SK-N-SH treated with all-trans-retinoic acid at 6 μM for 48 hours (cell line): ENCODE data around the gene ASIC3.
"Not testable (repeated sequence)": the region's sequence is repeated elsewhere in the genome, so short reads cannot be mapped to it uniquely, and the experiment has no call there.

Source experiments
- ARNTL ChIP-seq: fragments of 450-650 bp; formaldehyde crosslinking; IDR thresholded peaks from 2 replicates; pipeline ENCODE4 v1.5.0; 2020; ENCODE audit warnings: low read depth, mild to moderate bottlenecking, moderate library complexity, borderline replicate concordance
- CREB5 ChIP-seq: fragments of 250-450 bp; sonication (Bioruptor Pico); IDR thresholded peaks from 2 replicates; pipeline ENCODE4 v1.5.1; 2020; ENCODE audit warnings: low read depth, mild to moderate bottlenecking, moderate library complexity
- CSRNP3 ChIP-seq: fragments of 250-450 bp; sonication (Bioruptor Pico); IDR thresholded peaks from 2 replicates; pipeline ENCODE4 v1.5.1; 2021; ENCODE audit warnings: mild to moderate bottlenecking, moderate library complexity
- GLIS3 ChIP-seq: fragments of 250-450 bp; sonication (Bioruptor Pico); IDR thresholded peaks from 2 replicates; pipeline ENCODE4 v1.5.0; 2020; ENCODE audit warnings: mild to moderate bottlenecking, moderate library complexity
- OSR1 ChIP-seq: fragments of 250-450 bp; sonication (Bioruptor Pico); IDR thresholded peaks from 2 replicates; pipeline ENCODE4 v1.8.0; 2022; ENCODE audit warnings: moderate library complexity, mild to moderate bottlenecking, inconsistent platforms
- POU6F1 ChIP-seq: fragments of 250-450 bp; sonication (Bioruptor Pico); IDR thresholded peaks from 2 replicates; pipeline ENCODE4 v1.8.0; 2021; ENCODE audit warnings: low read depth, mild to moderate bottlenecking, moderate library complexity, borderline replicate concordance
- RARB ChIP-seq: fragments of 250-450 bp; sonication (Bioruptor Pico); IDR thresholded peaks from 2 replicates; pipeline ENCODE4 v1.8.0; 2021; ENCODE audit warnings: mild to moderate bottlenecking, moderate library complexity
- ZFP3 ChIP-seq: fragments of 250-450 bp; sonication (Bioruptor Pico); IDR thresholded peaks from 2 replicates; pipeline ENCODE4 v1.5.0; 2020; ENCODE audit warnings: mild to moderate bottlenecking, moderate library complexity
- ZNF565 ChIP-seq: fragments of 450-650 bp; formaldehyde crosslinking; conservative IDR thresholded peaks from 2 replicates; pipeline ENCODE4 v1.5.0; 2020; ENCODE audit warnings: low read depth, mild to moderate bottlenecking, moderate library complexity
- TF ChIP-seq, protein P1 (sequence below): fragments of 250-450 bp; sonication (Bioruptor Pico); IDR thresholded peaks from 2 replicates; pipeline ENCODE4 v1.8.0; 2020; ENCODE audit warnings: mild to moderate bottlenecking, moderate library complexity, borderline replicate concordance

DNA sequence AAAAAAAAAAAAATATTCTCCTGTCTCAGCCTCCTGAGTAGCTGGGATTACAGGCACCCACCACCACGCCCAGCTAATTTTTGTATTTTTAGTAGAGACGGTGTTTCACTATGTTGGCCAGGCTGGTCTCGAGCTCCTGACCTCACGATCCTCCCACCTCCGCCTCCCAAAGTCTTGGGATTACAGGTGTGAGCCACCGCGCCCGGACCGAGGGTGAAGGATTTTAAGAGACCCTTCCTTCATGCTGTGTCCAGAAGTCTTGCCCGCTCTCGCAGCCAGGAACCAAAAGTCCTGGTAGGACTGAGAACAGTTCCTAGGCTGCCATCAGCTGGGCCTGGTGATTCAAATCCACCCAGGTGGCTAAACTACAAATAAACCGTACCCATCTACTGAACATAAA lies 36.7 kb upstream of the ASIC3 start:
- not testable (repeated sequence) for TF ChIP-seq RARB; OSR1 (CRISPR knock-in tag); ZFP3 (CRISPR knock-in tag); CREB5 (CRISPR knock-in tag); ARNTL (CRISPR knock-in tag); CSRNP3; ZNF565; GLIS3 (CRISPR knock-in tag); POU6F1 (CRISPR knock-in tag)
- TF ChIP-seq, protein P1, sequence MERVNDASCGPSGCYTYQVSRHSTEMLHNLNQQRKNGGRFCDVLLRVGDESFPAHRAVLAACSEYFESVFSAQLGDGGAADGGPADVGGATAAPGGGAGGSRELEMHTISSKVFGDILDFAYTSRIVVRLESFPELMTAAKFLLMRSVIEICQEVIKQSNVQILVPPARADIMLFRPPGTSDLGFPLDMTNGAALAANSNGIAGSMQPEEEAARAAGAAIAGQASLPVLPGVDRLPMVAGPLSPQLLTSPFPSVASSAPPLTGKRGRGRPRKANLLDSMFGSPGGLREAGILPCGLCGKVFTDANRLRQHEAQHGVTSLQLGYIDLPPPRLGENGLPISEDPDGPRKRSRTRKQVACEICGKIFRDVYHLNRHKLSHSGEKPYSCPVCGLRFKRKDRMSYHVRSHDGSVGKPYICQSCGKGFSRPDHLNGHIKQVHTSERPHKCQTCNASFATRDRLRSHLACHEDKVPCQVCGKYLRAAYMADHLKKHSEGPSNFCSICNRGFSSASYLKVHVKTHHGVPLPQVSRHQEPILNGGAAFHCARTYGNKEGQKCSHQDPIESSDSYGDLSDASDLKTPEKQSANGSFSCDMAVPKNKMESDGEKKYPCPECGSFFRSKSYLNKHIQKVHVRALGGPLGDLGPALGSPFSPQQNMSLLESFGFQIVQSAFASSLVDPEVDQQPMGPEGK (CRISPR knock-in tag): not testable (repeated sequence)
